ENCODE data around the gene FOXP1.

- TF ChIP-seq SUZ12 (IDR thresholded peaks at IDR 0.05) (no peak), BHLHE40 (IDR thresholded peaks at IDR 0.05; ENCODE audit: borderline replicate concordance) (no peak), HDGF (IDR thresholded peaks at IDR 0.05; ENCODE audit: borderline replicate concordance) (no peak), FOXM1 (IDR thresholded peaks at IDR 0.05; ENCODE audit: borderline replicate concordance) (no peak), LEF1 (IDR thresholded peaks at IDR 0.05; ENCODE audit: borderline replicate concordance) (no peak), NFRKB (IDR thresholded peaks at IDR 0.05) (no peak), PKNOX1 (IDR thresholded peaks at IDR 0.05) (no peak), ARNT (IDR thresholded peaks at IDR 0.05) (no peak), FOXA1 (IDR thresholded peaks at IDR 0.05) (no peak), SP1 (IDR thresholded peaks at IDR 0.05) (no peak), TARDBP (IDR thresholded peaks at IDR 0.05) (no peak)
These were observed 35.0 kb upstream of the FOXP1 start for GRCh38 chr3:71618538-71618937.

Measured in HEK293T (cell line).